HEK293 (cell line): ENCODE results near the gene RIC3.

Experiments
- CTCF ChIA-PET: fragments of 350-600 bp; formaldehyde crosslinking; extraction: SDS; loops from one replicate; lab custom pipeline; 2021; ENCODE audit warnings: antibody characterized with exemption; lab: Yijun Ruan, JAX
- POLR2A ChIA-PET: fragments of 300-600 bp; formaldehyde crosslinking; extraction: SDS; loops from one replicate; lab custom pipeline; 2020; ENCODE audit warnings: antibody characterized with exemption, inconsistent platforms; lab: Yijun Ruan, JAX
- H3K27ac ChIP-seq: fragments of 200-500 bp; sonication (Bioruptor generic); 2 replicates; pipeline ENCODE4 v1.5.1; 2014; ENCODE audit warnings: low read depth, low read length, control low read depth, inconsistent platforms; ENCODE audit errors: extremely low read depth
- H3K36me3 ChIP-seq, 2 experiments: fragments of 200-500 bp in 1 of 2; sonication (Bioruptor generic) in 1 of 2; 1 replicate in 1 of 2; 2 replicates in 1 of 2; pipeline ENCODE4 v1.5.1; 2014 to 2017; ENCODE audit warnings: inconsistent platforms in 2 of 2, low read length in 2 of 2; ENCODE audit not compliant: control insufficient read depth in 2 of 2, insufficient read depth in 1 of 2
- H3K4me1 ChIP-seq: fragments of 200-500 bp; sonication (Bioruptor generic); 2 replicates; pipeline ENCODE4 v1.5.1; 2014; ENCODE audit warnings: mild to moderate bottlenecking, low read length, inconsistent platforms; ENCODE audit not compliant: control insufficient read depth, insufficient read depth
- H3K4me3 ChIP-seq: 2 replicates; pipeline ENCODE4 v1.5.1; 2011; ENCODE audit warnings: low read depth, mild to moderate bottlenecking, control low read depth, low read length, moderate library complexity
- H3K9me3 ChIP-seq: fragments of 200-500 bp; sonication (Bioruptor generic); 2 replicates; pipeline ENCODE4 v1.5.1; 2014; ENCODE audit warnings: low read depth, low read length, inconsistent platforms; ENCODE audit not compliant: control insufficient read depth, insufficient read depth
- SETDB1 ChIP-seq: IDR thresholded peaks from one replicate; pipeline ENCODE4 v1.6.1; 2017; ENCODE audit warnings: mild to moderate bottlenecking, low read length, moderate library complexity, mixed read lengths; ENCODE audit not compliant: insufficient read length
- ZBTB17 ChIP-seq: fragments of 450-650 bp; formaldehyde crosslinking; IDR thresholded peaks from 2 replicates; pipeline ENCODE4 v1.5.1; 2016; ENCODE audit warnings: missing biosample characterization, missing genetic modification characterization
- ZBTB20 ChIP-seq: fragments of 450-650 bp; formaldehyde crosslinking; IDR thresholded peaks from 2 replicates; pipeline ENCODE4 v1.5.1; 2016; ENCODE audit warnings: missing biosample characterization, missing genetic modification characterization
- ZEB2 ChIP-seq: fragments of 450-650 bp; formaldehyde crosslinking; IDR thresholded peaks from 2 replicates; pipeline ENCODE4 v1.5.1; 2016; ENCODE audit warnings: missing biosample characterization, missing genetic modification characterization
- ZNF23 ChIP-seq: fragments of 450-650 bp; formaldehyde crosslinking; IDR thresholded peaks from 2 replicates; pipeline ENCODE4 v1.5.1; 2016; ENCODE audit warnings: missing biosample characterization, missing genetic modification characterization, borderline replicate concordance
- ZNF335 ChIP-seq: fragments of 450-650 bp; formaldehyde crosslinking; conservative IDR thresholded peaks from 2 replicates; pipeline ENCODE4 v1.5.1; 2016; ENCODE audit warnings: missing biosample characterization, missing genetic modification characterization
- ZNF600 ChIP-seq: fragments of 450-650 bp; formaldehyde crosslinking; IDR thresholded peaks from 2 replicates; pipeline ENCODE4 v1.5.1; 2016; ENCODE audit warnings: missing biosample characterization, missing genetic modification characterization
- ZNF843 ChIP-seq: fragments of 450-650 bp; formaldehyde crosslinking; IDR thresholded peaks from 2 replicates; pipeline ENCODE4 v1.5.1; 2016; ENCODE audit warnings: missing biosample characterization, missing genetic modification characterization
- ZSCAN30 ChIP-seq: fragments of 450-650 bp; IDR thresholded peaks from 2 replicates; pipeline ENCODE4 v1.5.1; 2018; ENCODE audit warnings: missing biosample characterization, mild to moderate bottlenecking, missing genetic modification characterization, moderate library complexity
- ZXDB ChIP-seq: fragments of 450-650 bp; formaldehyde crosslinking; IDR thresholded peaks from 2 replicates; pipeline ENCODE4 v1.5.1; 2016; ENCODE audit warnings: missing biosample characterization, missing genetic modification characterization
- TF ChIP-seq, protein P1 (sequence below): fragments of 450-650 bp; formaldehyde crosslinking; IDR thresholded peaks from 2 replicates; pipeline ENCODE4 v1.5.1; 2016; ENCODE audit warnings: missing biosample characterization, missing genetic modification characterization
- TF ChIP-seq, protein P2 (sequence below): fragments of 450-650 bp; formaldehyde crosslinking; IDR thresholded peaks from 2 replicates; pipeline ENCODE4 v1.5.1; 2016; ENCODE audit warnings: missing biosample characterization, missing genetic modification characterization
- TF ChIP-seq, protein P3 (sequence below): fragments of 450-650 bp; formaldehyde crosslinking; conservative IDR thresholded peaks from 2 replicates; pipeline ENCODE4 v1.5.1; 2016; ENCODE audit warnings: low read depth, missing biosample characterization, missing genetic modification characterization
- TF ChIP-seq, protein P4 (sequence below): fragments of 450-650 bp; formaldehyde crosslinking; optimal IDR thresholded peaks from 2 replicates; pipeline ENCODE3; 2016; ENCODE audit warnings: missing biosample characterization, mild to moderate bottlenecking, missing genetic modification characterization
- TF ChIP-seq, protein P5 (sequence below): fragments of 450-650 bp; formaldehyde crosslinking; IDR thresholded peaks from 2 replicates; pipeline ENCODE4 v1.5.1; 2017; ENCODE audit warnings: missing biosample characterization, missing genetic modification characterization
- TF ChIP-seq, protein P6 (sequence below): fragments of 450-650 bp; formaldehyde crosslinking; IDR thresholded peaks from 2 replicates; pipeline ENCODE4 v1.5.1; 2016; ENCODE audit warnings: missing biosample characterization, missing genetic modification characterization

Gene RIC3, protein sequence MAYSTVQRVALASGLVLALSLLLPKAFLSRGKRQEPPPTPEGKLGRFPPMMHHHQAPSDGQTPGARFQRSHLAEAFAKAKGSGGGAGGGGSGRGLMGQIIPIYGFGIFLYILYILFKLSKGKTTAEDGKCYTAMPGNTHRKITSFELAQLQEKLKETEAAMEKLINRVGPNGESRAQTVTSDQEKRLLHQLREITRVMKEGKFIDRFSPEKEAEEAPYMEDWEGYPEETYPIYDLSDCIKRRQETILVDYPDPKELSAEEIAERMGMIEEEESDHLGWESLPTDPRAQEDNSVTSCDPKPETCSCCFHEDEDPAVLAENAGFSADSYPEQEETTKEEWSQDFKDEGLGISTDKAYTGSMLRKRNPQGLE

DNA sequence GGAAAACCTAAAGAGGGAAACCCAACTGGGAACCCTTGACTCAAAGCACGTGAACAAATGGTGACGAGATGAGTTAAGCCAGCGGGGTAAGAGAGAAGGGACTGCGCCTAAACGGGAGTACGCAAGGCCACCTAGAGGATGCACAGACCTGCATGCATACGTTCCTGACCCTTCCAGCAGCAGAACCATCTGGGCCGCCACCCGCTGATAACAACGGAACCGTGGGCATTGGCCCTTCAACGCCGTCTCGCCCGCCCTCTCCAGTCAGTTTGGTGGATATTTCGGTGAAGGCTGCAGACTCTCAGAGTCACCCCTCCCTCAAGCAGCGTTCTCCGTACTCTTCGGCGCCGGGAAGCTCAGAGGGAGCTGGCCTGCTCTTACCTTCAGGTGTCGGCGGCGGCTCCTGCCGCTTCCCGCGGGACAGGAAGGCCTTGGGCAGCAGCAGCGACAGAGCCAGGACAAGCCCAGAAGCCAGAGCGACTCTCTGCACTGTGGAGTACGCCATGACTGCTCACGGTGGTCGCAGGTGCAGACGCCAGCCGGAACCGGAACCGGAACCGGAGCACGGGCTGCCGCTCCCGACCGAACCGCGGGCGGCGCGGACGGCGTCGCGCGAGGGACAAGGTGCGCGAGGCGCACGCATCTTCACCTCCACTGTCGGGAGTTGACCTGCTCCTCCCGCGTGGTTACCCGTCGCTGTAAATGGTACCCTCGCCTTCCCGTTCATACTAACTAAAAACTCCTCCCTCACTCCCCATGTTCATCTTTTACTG lies at the start of gene RIC3:
TSS of gene RIC3 (minus strand) at position 541 of the 773 bp plus-strand sequence. CDS start at position 505, 36 bp downstream.
- ChIA-PET POLR2A (no interaction called here), CTCF (interaction anchor here (0.7 kb wide), 1 partner anchor 150 kb away, joined by 4 read pairs; no protein-coding TSS in a partner anchor)
- H3K27ac ChIP-seq: peak within 1 kb of the TSS; percentile 24; the same call in 1 of the 2 replicates
- TF ChIP-seq ZNF600 (tag by site-specific recombination) (peak; percentile 34; the same call in 1 of the 2 replicates), ZNF335 (tag by site-specific recombination) (peak; percentile 44; the same call in 1 of the 2 replicates), ZBTB17 (tag by site-specific recombination) (peak; percentile 74), ZBTB20 (tag by site-specific recombination) (peak; percentile 69), ZEB2 (tag by site-specific recombination) (peak; percentile 51; the same call in 1 of the 2 replicates), ZNF843 (tag by site-specific recombination) (no peak), ZSCAN30 (tag by site-specific recombination) (peak; percentile 46; the same call in 1 of the 2 replicates), ZNF23 (tag by site-specific recombination) (no peak), ZXDB (0 out of 2 replicates have a peak, but pooled peaks have one; percentile 28), SETDB1 (no peak)
- TF ChIP-seq, protein P1, sequence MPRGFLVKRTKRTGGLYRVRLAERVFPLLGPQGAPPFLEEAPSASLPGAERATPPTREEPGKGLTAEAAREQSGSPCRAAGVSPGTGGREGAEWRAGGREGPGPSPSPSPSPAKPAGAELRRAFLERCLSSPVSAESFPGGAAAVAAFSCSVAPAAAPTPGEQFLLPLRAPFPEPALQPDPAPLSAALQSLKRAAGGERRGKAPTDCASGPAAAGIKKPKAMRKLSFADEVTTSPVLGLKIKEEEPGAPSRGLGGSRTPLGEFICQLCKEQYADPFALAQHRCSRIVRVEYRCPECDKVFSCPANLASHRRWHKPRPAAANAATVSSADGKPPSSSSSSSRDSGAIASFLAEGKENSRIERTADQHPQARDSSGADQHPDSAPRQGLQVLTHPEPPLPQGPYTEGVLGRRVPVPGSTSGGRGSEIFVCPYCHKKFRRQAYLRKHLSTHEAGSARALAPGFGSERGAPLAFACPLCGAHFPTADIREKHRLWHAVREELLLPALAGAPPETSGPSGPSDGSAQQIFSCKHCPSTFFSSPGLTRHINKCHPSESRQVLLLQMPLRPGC (tag by site-specific recombination): no peak
- TF ChIP-seq, protein P2, sequence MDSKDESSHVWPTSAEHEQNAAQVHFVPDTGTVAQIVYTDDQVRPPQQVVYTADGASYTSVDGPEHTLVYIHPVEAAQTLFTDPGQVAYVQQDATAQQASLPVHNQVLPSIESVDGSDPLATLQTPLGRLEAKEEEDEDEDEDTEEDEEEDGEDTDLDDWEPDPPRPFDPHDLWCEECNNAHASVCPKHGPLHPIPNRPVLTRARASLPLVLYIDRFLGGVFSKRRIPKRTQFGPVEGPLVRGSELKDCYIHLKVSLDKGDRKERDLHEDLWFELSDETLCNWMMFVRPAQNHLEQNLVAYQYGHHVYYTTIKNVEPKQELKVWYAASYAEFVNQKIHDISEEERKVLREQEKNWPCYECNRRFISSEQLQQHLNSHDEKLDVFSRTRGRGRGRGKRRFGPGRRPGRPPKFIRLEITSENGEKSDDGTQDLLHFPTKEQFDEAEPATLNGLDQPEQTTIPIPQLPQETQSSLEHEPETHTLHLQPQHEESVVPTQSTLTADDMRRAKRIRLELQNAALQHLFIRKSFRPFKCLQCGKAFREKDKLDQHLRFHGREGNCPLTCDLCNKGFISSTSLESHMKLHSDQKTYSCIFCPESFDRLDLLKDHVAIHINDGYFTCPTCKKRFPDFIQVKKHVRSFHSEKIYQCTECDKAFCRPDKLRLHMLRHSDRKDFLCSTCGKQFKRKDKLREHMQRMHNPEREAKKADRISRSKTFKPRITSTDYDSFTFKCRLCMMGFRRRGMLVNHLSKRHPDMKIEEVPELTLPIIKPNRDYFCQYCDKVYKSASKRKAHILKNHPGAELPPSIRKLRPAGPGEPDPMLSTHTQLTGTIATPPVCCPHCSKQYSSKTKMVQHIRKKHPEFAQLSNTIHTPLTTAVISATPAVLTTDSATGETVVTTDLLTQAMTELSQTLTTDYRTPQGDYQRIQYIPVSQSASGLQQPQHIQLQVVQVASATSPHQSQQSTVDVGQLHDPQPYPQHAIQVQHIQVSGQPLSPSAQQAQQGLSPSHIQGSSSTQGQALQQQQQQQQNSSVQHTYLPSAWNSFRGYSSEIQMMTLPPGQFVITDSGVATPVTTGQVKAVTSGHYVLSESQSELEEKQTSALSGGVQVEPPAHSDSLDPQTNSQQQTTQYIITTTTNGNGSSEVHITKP: peak; percentile 67
- TF ChIP-seq, protein P3, sequence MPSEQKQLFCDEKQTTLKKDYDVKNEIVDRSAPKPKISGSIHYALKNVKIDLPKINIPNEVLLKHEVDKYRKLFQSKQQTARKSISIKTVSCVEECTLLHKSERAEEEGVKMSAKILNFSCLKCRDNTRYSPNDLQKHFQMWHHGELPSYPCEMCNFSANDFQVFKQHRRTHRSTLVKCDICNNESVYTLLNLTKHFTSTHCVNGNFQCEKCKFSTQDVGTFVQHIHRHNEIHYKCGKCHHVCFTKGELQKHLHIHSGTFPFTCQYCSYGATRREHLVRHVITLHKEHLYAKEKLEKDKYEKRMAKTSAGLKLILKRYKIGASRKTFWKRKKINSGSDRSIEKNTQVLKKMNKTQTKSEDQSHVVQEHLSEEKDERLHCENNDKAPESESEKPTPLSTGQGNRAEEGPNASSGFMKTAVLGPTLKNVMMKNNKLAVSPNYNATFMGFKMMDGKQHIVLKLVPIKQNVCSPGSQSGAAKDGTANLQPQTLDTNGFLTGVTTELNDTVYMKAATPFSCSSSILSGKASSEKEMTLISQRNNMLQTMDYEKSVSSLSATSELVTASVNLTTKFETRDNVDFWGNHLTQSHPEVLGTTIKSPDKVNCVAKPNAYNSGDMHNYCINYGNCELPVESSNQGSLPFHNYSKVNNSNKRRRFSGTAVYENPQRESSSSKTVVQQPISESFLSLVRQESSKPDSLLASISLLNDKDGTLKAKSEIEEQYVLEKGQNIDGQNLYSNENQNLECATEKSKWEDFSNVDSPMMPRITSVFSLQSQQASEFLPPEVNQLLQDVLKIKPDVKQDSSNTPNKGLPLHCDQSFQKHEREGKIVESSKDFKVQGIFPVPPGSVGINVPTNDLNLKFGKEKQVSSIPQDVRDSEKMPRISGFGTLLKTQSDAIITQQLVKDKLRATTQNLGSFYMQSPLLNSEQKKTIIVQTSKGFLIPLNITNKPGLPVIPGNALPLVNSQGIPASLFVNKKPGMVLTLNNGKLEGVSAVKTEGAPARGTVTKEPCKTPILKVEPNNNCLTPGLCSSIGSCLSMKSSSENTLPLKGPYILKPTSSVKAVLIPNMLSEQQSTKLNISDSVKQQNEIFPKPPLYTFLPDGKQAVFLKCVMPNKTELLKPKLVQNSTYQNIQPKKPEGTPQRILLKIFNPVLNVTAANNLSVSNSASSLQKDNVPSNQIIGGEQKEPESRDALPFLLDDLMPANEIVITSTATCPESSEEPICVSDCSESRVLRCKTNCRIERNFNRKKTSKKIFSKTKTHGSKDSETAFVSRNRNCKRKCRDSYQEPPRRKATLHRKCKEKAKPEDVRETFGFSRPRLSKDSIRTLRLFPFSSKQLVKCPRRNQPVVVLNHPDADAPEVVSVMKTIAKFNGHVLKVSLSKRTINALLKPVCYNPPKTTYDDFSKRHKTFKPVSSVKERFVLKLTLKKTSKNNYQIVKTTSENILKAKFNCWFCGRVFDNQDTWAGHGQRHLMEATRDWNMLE (tag by site-specific recombination): peak; percentile 56
- TF ChIP-seq, protein P4, sequence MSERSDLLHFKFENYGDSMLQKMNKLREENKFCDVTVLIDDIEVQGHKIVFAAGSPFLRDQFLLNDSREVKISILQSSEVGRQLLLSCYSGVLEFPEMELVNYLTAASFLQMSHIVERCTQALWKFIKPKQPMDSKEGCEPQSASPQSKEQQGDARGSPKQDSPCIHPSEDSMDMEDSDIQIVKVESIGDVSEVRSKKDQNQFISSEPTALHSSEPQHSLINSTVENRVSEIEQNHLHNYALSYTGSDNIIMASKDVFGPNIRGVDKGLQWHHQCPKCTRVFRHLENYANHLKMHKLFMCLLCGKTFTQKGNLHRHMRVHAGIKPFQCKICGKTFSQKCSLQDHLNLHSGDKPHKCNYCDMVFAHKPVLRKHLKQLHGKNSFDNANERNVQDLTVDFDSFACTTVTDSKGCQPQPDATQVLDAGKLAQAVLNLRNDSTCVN (tag by site-specific recombination): peak; percentile 78
- TF ChIP-seq, protein P5, sequence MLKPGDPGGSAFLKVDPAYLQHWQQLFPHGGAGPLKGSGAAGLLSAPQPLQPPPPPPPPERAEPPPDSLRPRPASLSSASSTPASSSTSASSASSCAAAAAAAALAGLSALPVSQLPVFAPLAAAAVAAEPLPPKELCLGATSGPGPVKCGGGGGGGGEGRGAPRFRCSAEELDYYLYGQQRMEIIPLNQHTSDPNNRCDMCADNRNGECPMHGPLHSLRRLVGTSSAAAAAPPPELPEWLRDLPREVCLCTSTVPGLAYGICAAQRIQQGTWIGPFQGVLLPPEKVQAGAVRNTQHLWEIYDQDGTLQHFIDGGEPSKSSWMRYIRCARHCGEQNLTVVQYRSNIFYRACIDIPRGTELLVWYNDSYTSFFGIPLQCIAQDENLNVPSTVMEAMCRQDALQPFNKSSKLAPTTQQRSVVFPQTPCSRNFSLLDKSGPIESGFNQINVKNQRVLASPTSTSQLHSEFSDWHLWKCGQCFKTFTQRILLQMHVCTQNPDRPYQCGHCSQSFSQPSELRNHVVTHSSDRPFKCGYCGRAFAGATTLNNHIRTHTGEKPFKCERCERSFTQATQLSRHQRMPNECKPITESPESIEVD (tag by site-specific recombination): no peak
- TF ChIP-seq, protein P6, sequence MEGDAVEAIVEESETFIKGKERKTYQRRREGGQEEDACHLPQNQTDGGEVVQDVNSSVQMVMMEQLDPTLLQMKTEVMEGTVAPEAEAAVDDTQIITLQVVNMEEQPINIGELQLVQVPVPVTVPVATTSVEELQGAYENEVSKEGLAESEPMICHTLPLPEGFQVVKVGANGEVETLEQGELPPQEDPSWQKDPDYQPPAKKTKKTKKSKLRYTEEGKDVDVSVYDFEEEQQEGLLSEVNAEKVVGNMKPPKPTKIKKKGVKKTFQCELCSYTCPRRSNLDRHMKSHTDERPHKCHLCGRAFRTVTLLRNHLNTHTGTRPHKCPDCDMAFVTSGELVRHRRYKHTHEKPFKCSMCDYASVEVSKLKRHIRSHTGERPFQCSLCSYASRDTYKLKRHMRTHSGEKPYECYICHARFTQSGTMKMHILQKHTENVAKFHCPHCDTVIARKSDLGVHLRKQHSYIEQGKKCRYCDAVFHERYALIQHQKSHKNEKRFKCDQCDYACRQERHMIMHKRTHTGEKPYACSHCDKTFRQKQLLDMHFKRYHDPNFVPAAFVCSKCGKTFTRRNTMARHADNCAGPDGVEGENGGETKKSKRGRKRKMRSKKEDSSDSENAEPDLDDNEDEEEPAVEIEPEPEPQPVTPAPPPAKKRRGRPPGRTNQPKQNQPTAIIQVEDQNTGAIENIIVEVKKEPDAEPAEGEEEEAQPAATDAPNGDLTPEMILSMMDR (tag by site-specific recombination): 0 out of 2 replicates have a peak, but pooled peaks have one; percentile 7

More for the DNA sequence above, at the start of gene RIC3:
- Histone ChIP-seq H3K9me3 (no peaks in the 10 kb centered on the region), H3K36me3 (no peaks in the 10 kb centered on the region), H3K4me3 (peak within 1 kb of the TSS; percentile 46), H3K4me1 (no peaks in the 10 kb centered on the region; the same call in 1 of the 2 replicates)
